NCI-H69 (cell line): ENCODE measurements around the gene SH3BGRL3.
"Not testable (repeated sequence)": the region's sequence is repeated elsewhere in the genome, so short reads cannot be mapped to it uniquely, and the experiment has no call there.

Source experiments
- DNase-seq: peaks from one replicate; lab custom pipeline; 2025; lab: John Stamatoyannopoulos, UW

Gene SH3BGRL3

GRCh38 chr1:26317146-26317545 lies 37.3 kb downstream of the SH3BGRL3 start:
- DNase-seq = no peak

DNA sequence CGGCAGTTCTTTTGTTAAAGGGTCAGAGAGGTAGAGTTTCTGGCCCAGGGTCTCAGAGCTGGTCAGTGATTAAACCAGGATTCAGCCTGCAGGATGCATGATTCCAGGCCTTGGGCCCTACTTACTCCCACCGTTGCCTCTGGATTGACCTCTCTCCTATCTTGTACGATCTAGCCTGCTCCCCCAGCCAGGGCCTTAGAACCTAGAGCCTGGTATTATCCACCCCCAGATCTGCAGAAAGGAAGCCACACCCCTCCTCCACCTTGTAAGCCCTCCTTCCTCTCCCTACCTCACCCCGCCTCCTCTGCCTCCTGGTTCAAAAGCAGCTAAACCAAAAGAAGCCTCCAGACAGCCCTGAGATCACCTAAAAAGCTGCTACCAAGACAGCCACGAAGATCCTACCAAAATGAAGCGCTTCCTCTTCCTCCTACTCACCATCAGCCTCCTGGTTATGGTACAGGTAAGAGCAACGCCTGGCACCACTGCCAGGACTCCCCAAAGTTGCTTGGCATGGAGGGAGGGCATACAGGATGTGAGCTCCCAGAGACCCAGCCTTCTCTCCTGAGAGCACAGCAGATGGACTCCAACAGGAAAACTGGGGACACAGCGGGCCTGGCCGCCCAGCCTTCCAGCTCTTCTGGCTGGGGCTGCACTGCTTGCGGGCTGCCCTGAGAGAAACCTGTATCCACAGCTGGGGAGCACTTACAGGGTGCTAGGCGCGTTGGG lies 37.9 kb downstream of the SH3BGRL3 start, which contains the start of gene CD52:
Gene CD52, plus strand, starts transcription at position 347 of the 726 bp plus-strand sequence. Its CDS starts 60 bp downstream, at position 407.
- DNase-seq = no peak

- DNase-seq = no peak
These were observed 38.6 kb downstream of the SH3BGRL3 start for GRCh38 chr1:26318338-26319064.

- no peak for DNase-seq
These were observed 41.0 kb downstream of the SH3BGRL3 start for GRCh38 chr1:26320896-26321295.

- peak; percentile 74 for DNase-seq
These were observed 41.6 kb downstream of the SH3BGRL3 start for GRCh38 chr1:26321315-26322041.

GRCh38 chr1:26322042-26322331 lies 42.1 kb downstream of the SH3BGRL3 start:
- no peak for DNase-seq

GRCh38 chr1:26323382-26323781 lies 43.5 kb downstream of the SH3BGRL3 start:
- DNase-seq = no peak

- DNase-seq = no peak
These were observed 44.7 kb downstream of the SH3BGRL3 start for GRCh38 chr1:26324550-26324949.

GRCh38 chr1:26327956-26328362 lies 48.1 kb downstream of the SH3BGRL3 start:
- peak; percentile 90 for DNase-seq

GRCh38 chr1:26328597-26328996 lies 48.7 kb downstream of the SH3BGRL3 start:
- DNase-seq = peak; percentile 27

- DNase-seq = not testable (repeated sequence)
These were observed 49.5 kb downstream of the SH3BGRL3 start for GRCh38 chr1:26329380-26329779.

DNA sequence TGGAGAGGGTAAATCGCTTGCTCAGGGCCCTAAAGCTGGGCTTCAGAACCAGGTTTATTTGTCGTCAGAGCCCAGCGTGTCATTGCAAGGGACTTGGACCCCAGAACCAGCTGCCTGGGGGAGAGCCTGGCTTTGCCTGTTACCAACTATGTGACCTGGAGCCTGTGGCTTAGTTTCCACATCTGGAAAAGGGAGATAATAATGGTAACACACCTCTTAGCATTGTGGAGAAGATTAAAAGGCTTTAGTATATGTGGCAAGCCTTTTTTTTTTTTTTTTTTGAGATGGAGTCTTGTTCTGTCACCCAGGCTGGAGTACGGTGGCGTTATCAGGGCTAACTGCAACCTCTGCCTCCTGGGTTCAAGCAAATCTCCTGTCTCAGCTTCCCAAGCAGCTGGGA lies 50.4 kb downstream of the SH3BGRL3 start:
- no peak for DNase-seq
